Measurements from ENCODE around the gene MALRD1.

DNA sequence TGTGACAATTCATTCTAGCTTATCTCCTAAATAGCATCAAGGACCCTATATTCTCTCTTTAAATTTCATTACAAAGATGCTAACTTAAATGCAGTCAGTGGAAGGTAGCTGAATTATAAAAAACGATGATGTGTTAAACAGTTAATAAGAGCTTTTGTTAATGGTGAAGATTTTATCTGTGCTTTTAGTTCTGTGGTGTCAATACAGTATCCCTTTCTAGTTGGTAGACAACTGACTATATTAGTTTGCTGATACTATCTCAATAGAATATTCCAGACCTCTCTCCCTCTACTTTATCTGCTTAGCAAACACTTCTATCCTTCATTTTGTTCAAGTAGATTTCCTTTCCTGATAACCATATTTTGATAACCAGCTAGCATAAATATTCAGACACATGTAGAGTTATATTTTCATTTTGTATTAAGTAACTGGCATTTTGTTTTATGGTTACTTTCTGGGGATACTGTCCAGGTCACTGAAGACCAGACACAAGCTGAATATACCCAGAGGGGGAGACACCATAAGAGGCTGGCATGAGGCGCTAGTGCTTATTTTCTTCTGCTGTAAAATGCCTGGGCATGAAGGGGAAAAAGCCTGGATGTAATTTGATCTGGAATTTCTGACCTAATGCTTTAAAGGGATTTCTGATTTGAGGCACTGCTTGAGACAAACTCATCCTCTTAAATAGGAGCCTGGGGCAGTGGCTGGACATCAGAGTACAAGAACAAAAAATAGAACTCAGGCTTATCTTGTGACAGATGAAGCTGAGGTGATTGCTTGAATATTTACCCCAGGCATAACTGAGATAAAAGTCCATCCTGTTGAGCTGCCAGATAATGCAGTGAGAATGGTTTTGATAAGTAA lies 197.5 kb downstream of the MALRD1 start:
- TF ChIP-seq EZH2phosphoT487 (IDR thresholded peaks at IDR 0.05) (no peak), EZH2 (IDR thresholded peaks at IDR 0.05) (no peak)
- TF ChIP-seq, protein P1, sequence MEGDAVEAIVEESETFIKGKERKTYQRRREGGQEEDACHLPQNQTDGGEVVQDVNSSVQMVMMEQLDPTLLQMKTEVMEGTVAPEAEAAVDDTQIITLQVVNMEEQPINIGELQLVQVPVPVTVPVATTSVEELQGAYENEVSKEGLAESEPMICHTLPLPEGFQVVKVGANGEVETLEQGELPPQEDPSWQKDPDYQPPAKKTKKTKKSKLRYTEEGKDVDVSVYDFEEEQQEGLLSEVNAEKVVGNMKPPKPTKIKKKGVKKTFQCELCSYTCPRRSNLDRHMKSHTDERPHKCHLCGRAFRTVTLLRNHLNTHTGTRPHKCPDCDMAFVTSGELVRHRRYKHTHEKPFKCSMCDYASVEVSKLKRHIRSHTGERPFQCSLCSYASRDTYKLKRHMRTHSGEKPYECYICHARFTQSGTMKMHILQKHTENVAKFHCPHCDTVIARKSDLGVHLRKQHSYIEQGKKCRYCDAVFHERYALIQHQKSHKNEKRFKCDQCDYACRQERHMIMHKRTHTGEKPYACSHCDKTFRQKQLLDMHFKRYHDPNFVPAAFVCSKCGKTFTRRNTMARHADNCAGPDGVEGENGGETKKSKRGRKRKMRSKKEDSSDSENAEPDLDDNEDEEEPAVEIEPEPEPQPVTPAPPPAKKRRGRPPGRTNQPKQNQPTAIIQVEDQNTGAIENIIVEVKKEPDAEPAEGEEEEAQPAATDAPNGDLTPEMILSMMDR (IDR thresholded peaks at IDR 0.05) = no peak

Measured in neural progenitor cell (in vitro differentiated cells).